IMR-90 (cell line): ENCODE measurements around the gene ZNF398. TPM values are rescaled to one million over a fixed set of nuclear protein-coding genes. Genes with fewer than 3 reads are reported as not detected.

Experiments
- ATAC-seq: fragments of 200-7000 bp; cut with Tn5 transposase; 2 replicates; pipeline ENCODE4 v1.9.1; 2020; ENCODE audit warnings: low read depth, mild to moderate bottlenecking, moderate library complexity
- BruUV-seq: library from RNA; stranded (reverse); fragments of 400-500 nt; replicated peaks from 2 replicates; lab custom pipeline; 2021; lab: Mats Ljungman, UMichigan
- CTCF ChIA-PET: fragments of 300-600 bp; formaldehyde crosslinking; extraction: SDS; loops from one replicate; lab custom pipeline; 2021; ENCODE audit warnings: antibody characterized with exemption; lab: Yijun Ruan, JAX
- POLR2A ChIA-PET: fragments of 300-600 bp; sonication (Branson Sonifier 250); formaldehyde crosslinking; loops from one replicate; lab custom pipeline; 2022; ENCODE audit warnings: antibody characterized with exemption; ENCODE audit not compliant: unreplicated experiment; lab: Charles Lee
- DNase-seq: peaks from one replicate; pipeline ENCODE4 v3.0.0; 2013
- H2AFZ ChIP-seq: replicated peaks from 2 replicates; pipeline ENCODE3; 2013; ENCODE audit warnings: low read length, mild to moderate bottlenecking; ENCODE audit not compliant: poor library complexity
- H2AK5ac ChIP-seq: 2 replicates; pipeline ENCODE4 v1.6.1; 2013; ENCODE audit warnings: low read depth, low read length, inconsistent platforms
- H2AK9ac ChIP-seq: replicated peaks from 2 replicates; pipeline ENCODE3; 2013; ENCODE audit warnings: mild to moderate bottlenecking, low read depth, low read length, moderate library complexity; ENCODE audit not compliant: poor library complexity
- H2BK120ac ChIP-seq: 2 replicates; pipeline ENCODE4 v1.6.1; 2013; ENCODE audit warnings: low read depth, low read length, inconsistent platforms
- H2BK15ac ChIP-seq: 3 replicates; pipeline ENCODE4 v1.6.1; 2013; ENCODE audit warnings: low read depth, low read length, inconsistent platforms
- H2BK20ac ChIP-seq: 2 replicates; pipeline ENCODE4 v1.6.1; 2013; ENCODE audit warnings: low read depth, mild to moderate bottlenecking, inconsistent platforms, low read length, moderate library complexity
- H2BK5ac ChIP-seq: 2 replicates; pipeline ENCODE4 v1.6.1; 2013; ENCODE audit warnings: mild to moderate bottlenecking, low read depth, low read length, inconsistent platforms; ENCODE audit not compliant: poor library complexity, severe bottlenecking
- H3K14ac ChIP-seq: replicated peaks from 2 replicates; pipeline ENCODE4 v1.6.1; 2013; ENCODE audit warnings: low read depth, low read length, inconsistent platforms
- H3K18ac ChIP-seq: 2 replicates; pipeline ENCODE4 v1.6.1; 2013; ENCODE audit warnings: low read depth, low read length, control low read depth
- H3K23ac ChIP-seq: 2 replicates; pipeline ENCODE4 v1.6.1; 2013; ENCODE audit warnings: low read depth, low read length, inconsistent platforms
- H3K27ac ChIP-seq: 2 replicates; pipeline ENCODE4 v1.5.1; 2013; ENCODE audit warnings: mild to moderate bottlenecking, control low read depth, low read length; ENCODE audit not compliant: insufficient read depth
- H3K27me3 ChIP-seq: 2 replicates; pipeline ENCODE4 v1.6.1; 2013; ENCODE audit warnings: low read length; ENCODE audit not compliant: control insufficient read depth, insufficient read depth
- H3K36me3 ChIP-seq: 2 replicates; pipeline ENCODE4 v1.6.1; 2013; ENCODE audit warnings: low read length, mixed read lengths; ENCODE audit not compliant: control insufficient read depth, insufficient read depth
- H3K4ac ChIP-seq: 2 replicates; pipeline ENCODE4 v1.6.1; 2013; ENCODE audit warnings: low read depth, low read length, inconsistent platforms
- H3K4me1 ChIP-seq: 2 replicates; pipeline ENCODE4 v1.6.1; 2013; ENCODE audit warnings: low read length, mixed read lengths; ENCODE audit not compliant: control insufficient read depth, insufficient read depth
- H3K4me2 ChIP-seq: 2 replicates; pipeline ENCODE4 v1.6.1; 2013; ENCODE audit warnings: low read depth, mild to moderate bottlenecking, control low read depth, low read length, moderate library complexity
- H3K4me3 ChIP-seq: 2 replicates; pipeline ENCODE4 v1.5.1; 2013; ENCODE audit warnings: low read depth, mild to moderate bottlenecking, control low read depth, low read length, moderate library complexity; ENCODE audit not compliant: insufficient read depth
- H3K56ac ChIP-seq: 2 replicates; pipeline ENCODE4 v1.6.1; 2013; ENCODE audit warnings: low read length, inconsistent platforms; ENCODE audit not compliant: insufficient read depth; ENCODE audit errors: extremely low read depth
- H3K79me1 ChIP-seq, 2 experiments: 2 replicates each; pipeline ENCODE4 v1.6.1; 2013; ENCODE audit warnings: low read length in 2 of 2, inconsistent platforms in 1 of 2, low read depth in 1 of 2
- H3K9ac ChIP-seq: 2 replicates; pipeline ENCODE4 v1.6.1; 2013; ENCODE audit warnings: low read depth, low read length, control low read depth
- H3K9me1 ChIP-seq: 2 replicates; pipeline ENCODE4 v1.6.1; 2013; ENCODE audit warnings: low read length, inconsistent platforms; ENCODE audit not compliant: insufficient read depth
- H3K9me3 ChIP-seq: 2 replicates; pipeline ENCODE4 v1.6.1; 2013; ENCODE audit warnings: low read length; ENCODE audit not compliant: control insufficient read depth, insufficient read depth
- H4K20me1 ChIP-seq: 2 replicates; pipeline ENCODE4 v1.6.1; 2013; ENCODE audit warnings: low read length, inconsistent platforms; ENCODE audit not compliant: insufficient read depth
- H4K5ac ChIP-seq: 2 replicates; pipeline ENCODE4 v1.6.1; 2013; ENCODE audit warnings: mild to moderate bottlenecking, low read depth, low read length, control low read depth
- H4K8ac ChIP-seq, 2 experiments: 2 replicates each; pipeline ENCODE4 v1.6.1; 2013; ENCODE audit warnings: low read depth in 2 of 2, low read length in 2 of 2, control low read depth in 1 of 2, inconsistent platforms in 1 of 2
- H4K91ac ChIP-seq: 2 replicates; pipeline ENCODE4 v1.6.1; 2013; ENCODE audit warnings: low read depth, low read length, inconsistent platforms; ENCODE audit not compliant: insufficient read depth
- BHLHE40 ChIP-seq: fragments of 150-350 bp; IDR thresholded peaks from 2 replicates; pipeline ENCODE4 v1.6.1; 2016; ENCODE audit warnings: mild to moderate bottlenecking, low read depth, low read length
- POLR2A ChIP-seq: IDR thresholded peaks from 2 replicates; pipeline ENCODE4 v1.6.1; 2012; ENCODE audit warnings: mild to moderate bottlenecking, low read depth, low read length
- WGBS, 2 experiments: methylation state at CpG; one replicate each; pipeline versions ENCODE4 v1.1.5 to v1.1.7; 2013; ENCODE audit warnings: missing lambda C conversion rate in 2 of 2; ENCODE audit not compliant: insufficient read length in 1 of 2; ENCODE audit errors: extremely low coverage in 2 of 2; 5-methylcytosine and 5-hydroxymethylcytosine counted together
- dilution Hi-C: fragments of 300-500 bp; cut with HindIII; formaldehyde crosslinking; loops from one replicate; pipeline ENCODE4 v1.14.3; 2018; ENCODE audit warnings: low sequenced_read_pairs; ENCODE audit not compliant: unreplicated experiment
- in situ Hi-C: fragments of 300-500 bp; cut with MboI; formaldehyde crosslinking; loops from 3 replicates; pipeline ENCODE4 v1.14.3; 2019; ENCODE audit warnings: low sequenced_read_pairs, inconsistent platforms, mixed read lengths
- intact Hi-C: fragments of 100-400 bp; cut with micrococcal nuclease; formaldehyde crosslinking; loops from 2 replicates; pipeline ENCODE4 v1.10.0; 2022
- polyA plus RNA-seq, 3 experiments: library from polyadenylated mRNA; depleted of rRNA; stranded (reverse); fragments of >200 nt; gene quantifications; 2 replicates each; pipeline ENCODE4 v1.2.3, GENCODE V29; 2012; ENCODE audit warnings: low replicate concordance in 1 of 3
- total RNA-seq: library from RNA; depleted of rRNA; stranded (reverse); fragments of >200 nt; gene quantifications from 2 replicates; pipeline ENCODE4 v1.2.3, GENCODE V29; 2012
- TF ChIP-seq, protein P1 (sequence below): fragments of 150-350 bp; IDR thresholded peaks from 2 replicates; pipeline ENCODE4 v1.6.1; 2017; ENCODE audit warnings: mild to moderate bottlenecking, antibody characterized with exemption, low read length, low read depth

ZNF398 gene
- total and polyA plus RNA-seq, 2 of the 4 experiments (the other 2 are of a cell fraction) = 5.7 to 7.9 TPM

GRCh38 chr7:149198161-149198816 lies 51.0 kb downstream of the ZNF398 start:
- no peak for ATAC-seq
- TF ChIP-seq, protein P1, sequence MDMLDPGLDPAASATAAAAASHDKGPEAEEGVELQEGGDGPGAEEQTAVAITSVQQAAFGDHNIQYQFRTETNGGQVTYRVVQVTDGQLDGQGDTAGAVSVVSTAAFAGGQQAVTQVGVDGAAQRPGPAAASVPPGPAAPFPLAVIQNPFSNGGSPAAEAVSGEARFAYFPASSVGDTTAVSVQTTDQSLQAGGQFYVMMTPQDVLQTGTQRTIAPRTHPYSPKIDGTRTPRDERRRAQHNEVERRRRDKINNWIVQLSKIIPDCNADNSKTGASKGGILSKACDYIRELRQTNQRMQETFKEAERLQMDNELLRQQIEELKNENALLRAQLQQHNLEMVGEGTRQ = no peak
- no peak for TF ChIP-seq POLR2A
- TF ChIP-seq BHLHE40 = no peak
- in situ Hi-C loops (no loop called here), dilution Hi-C loops (no loop called here), intact Hi-C loops (loop anchor here (5.0 kb wide), 1 partner anchor 34 kb away; no protein-coding TSS in a partner anchor)
- Histone ChIP-seq H3K4me1 (peaks cover 6% of the 10 kb centered on the region), H4K5ac (no peak overlapping the region), H3K56ac (no peak overlapping the region), H3K4ac (no peak overlapping the region), H3K14ac (no peak overlapping the region), H2BK15ac (no peak overlapping the region), H4K91ac (no peak overlapping the region), H3K79me1 (peaks cover 15 to 55% of the 10 kb centered on the region in 2 experiments), H3K36me3 (peaks cover 35% of the 10 kb centered on the region), H3K9me1 (peaks cover 10% of the 10 kb centered on the region; the same call in 1 of the 2 replicates), H2AK9ac (no peak overlapping the region), H3K4me2 (no peak overlapping the region), H3K27me3 (no peaks in the 10 kb centered on the region), H3K4me3 (no peak overlapping the region), H3K27ac (no peak overlapping the region), H3K18ac (no peak overlapping the region), H4K20me1 (peaks cover 22% of the 10 kb centered on the region), H4K8ac (no peak overlapping the region), H2BK20ac (no peak overlapping the region), H2AK5ac (no peak overlapping the region), H3K23ac (no peak overlapping the region), H2BK120ac (no peak overlapping the region), H2BK5ac (no peak overlapping the region), H3K9me3 (no peaks in the 10 kb centered on the region), H3K9ac (no peak overlapping the region), H2AFZ (no peak overlapping the region)
- POLR2A ChIA-PET = no interaction called here
- CTCF ChIA-PET = no interaction called here
- no peak for DNase-seq
- WGBS, 2 experiments = 91% methylated on average over 7 of the region's 22 CpGs; no CpG with 5 or more reads in 1 of the 2 experiments
- no TSS peak for BruUV-seq
